HCT116 (cell line): ENCODE data around the gene KY. TPM values are rescaled to one million over a fixed set of nuclear protein-coding genes. Genes with fewer than 3 reads are reported as not detected.

Experiments
- ATAC-seq: fragments of 200-7000 bp; cut with Tn5 transposase; 2 replicates; pipeline ENCODE4 v1.9.1; 2020; ENCODE audit warnings: mild to moderate bottlenecking, moderate library complexity
- BruUV-seq: library from RNA; stranded (reverse); fragments of 400-500 nt; replicated peaks from 2 replicates; lab custom pipeline; 2021; lab: Mats Ljungman, UMichigan
- CTCF ChIA-PET: fragments of 300-600 bp; sonication (Branson Sonifier 250); formaldehyde crosslinking; loops from one replicate; lab custom pipeline; 2021; ENCODE audit warnings: antibody characterized with exemption; lab: Charles Lee
- POLR2A ChIA-PET: fragments of 300-600, 350-600 bp; sonication (Branson Sonifier 250); formaldehyde crosslinking; loops from one replicate; lab custom pipeline; 2021; ENCODE audit warnings: antibody characterized with exemption; lab: Charles Lee
- RAD21 ChIA-PET, 2 experiments: fragments of 300-600 bp; sonication (Branson Sonifier 250); formaldehyde crosslinking; loops; one replicate each; lab custom pipeline; 2023; ENCODE audit warnings: low total read pairs in 2 of 2; ENCODE audit not compliant: uncharacterized antibody in 2 of 2, unreplicated experiment in 2 of 2, low non-redundant PET in 1 of 2; lab: Charles Lee
- DNase-seq: peaks from one replicate; pipeline ENCODE4 v3.0.0-alpha.2; 2010; ENCODE audit warnings: low read depth, low spot score
- H2AFZ ChIP-seq: fragments of 200-600 bp; shearing (Covaris generic), sonication (generic); 2 replicates; pipeline ENCODE4 v1.6.1; 2017; ENCODE audit warnings: low read depth, mixed run types, mixed read lengths, antibody characterized with exemption, low read length; ENCODE audit not compliant: poor library complexity, severe bottlenecking
- H3K27ac ChIP-seq: 2 replicates; pipeline ENCODE4 v1.5.1; 2012; ENCODE audit warnings: low read depth, low read length
- H3K27me3 ChIP-seq: fragments of 200-600 bp; sonication (generic); 2 replicates; pipeline ENCODE4 v1.6.1; 2016; ENCODE audit warnings: mixed run types, low read length, mixed read lengths; ENCODE audit not compliant: insufficient read depth
- H3K36me3 ChIP-seq, 2 experiments: fragments of 200-500 bp in 1 of 2; fragments of 200-600 bp in 1 of 2; sonication (Bioruptor generic) in 1 of 2; sonication (generic) in 1 of 2; 2 replicates each; pipeline versions ENCODE4 v1.5.1 to v1.6.1; 2014 to 2016; ENCODE audit warnings: low read length in 2 of 2, inconsistent platforms in 1 of 2, mixed read lengths in 1 of 2, mixed run types in 1 of 2; ENCODE audit not compliant: insufficient read depth in 2 of 2, control insufficient read depth in 1 of 2
- H3K4me1 ChIP-seq, 2 experiments: fragments of 200-600 bp in 1 of 2; sonication (generic) in 1 of 2; 2 replicates each; pipeline versions ENCODE4 v1.5.1 to v1.6.1; 2012 to 2017; ENCODE audit warnings: low read length in 2 of 2, inconsistent platforms in 1 of 2, mild to moderate bottlenecking in 1 of 2, mixed read lengths in 1 of 2, mixed run types in 1 of 2, moderate library complexity in 1 of 2; ENCODE audit not compliant: insufficient read depth in 2 of 2, control insufficient read depth in 1 of 2
- H3K4me2 ChIP-seq: fragments of 200-600 bp; sonication (generic); 2 replicates; pipeline ENCODE4 v1.6.1; 2017; ENCODE audit warnings: mixed run types, low read length, mixed read lengths
- H3K4me3 ChIP-seq, 2 experiments: fragments of 200-600 bp in 1 of 2; sonication (generic) in 1 of 2; replicated peaks in 1 of 2; 2 replicates each; pipeline ENCODE4 v1.5.1; 2011 to 2016; ENCODE audit warnings: low read length in 2 of 2, control low read depth in 1 of 2, low read depth in 1 of 2, mild to moderate bottlenecking in 1 of 2, mixed read lengths in 1 of 2, mixed run types in 1 of 2
- H3K79me2 ChIP-seq: fragments of 200-600 bp; sonication (generic); 2 replicates; pipeline ENCODE4 v1.6.1; 2017; ENCODE audit warnings: mild to moderate bottlenecking, mixed run types, low read length, moderate library complexity, mixed read lengths; ENCODE audit not compliant: insufficient read depth
- H3K9ac ChIP-seq: fragments of 200-600 bp; sonication (generic); 2 replicates; pipeline ENCODE4 v1.6.1; 2016; ENCODE audit warnings: low read length, mixed read lengths
- H3K9me2 ChIP-seq: fragments of 200-600 bp; sonication (generic), shearing (Covaris generic); 2 replicates; pipeline ENCODE4 v1.6.1; 2017; ENCODE audit warnings: mixed run types, mild to moderate bottlenecking, moderate library complexity; ENCODE audit not compliant: insufficient read depth
- H3K9me3 ChIP-seq, 2 experiments: fragments of 200-500 bp in 1 of 2; fragments of 200-600 bp in 1 of 2; sonication (Bioruptor generic) in 1 of 2; sonication (generic) in 1 of 2; 2 replicates each; pipeline ENCODE4 v1.6.1; 2014 to 2017; ENCODE audit warnings: low read length in 2 of 2, mixed read lengths in 2 of 2, inconsistent platforms in 1 of 2, low read depth in 1 of 2, mild to moderate bottlenecking in 1 of 2, mixed run types in 1 of 2, moderate library complexity in 1 of 2; ENCODE audit not compliant: control insufficient read depth in 1 of 2, insufficient read depth in 1 of 2
- H4K20me1 ChIP-seq: fragments of 200-600 bp; sonication (generic), shearing (Covaris generic); 2 replicates; pipeline ENCODE4 v1.6.1; 2017; ENCODE audit warnings: mixed run types, mild to moderate bottlenecking, moderate library complexity; ENCODE audit not compliant: insufficient read depth
- CBX3 ChIP-seq: IDR thresholded peaks from 2 replicates; pipeline ENCODE4 v1.6.1; 2012; ENCODE audit warnings: low read depth
- CEBPB ChIP-seq: IDR thresholded peaks from 2 replicates; pipeline ENCODE4 v1.6.1; 2012; ENCODE audit warnings: low read depth
- CTCF ChIP-seq, 3 experiments: fragments of 200-600 bp in 1 of 3; sonication (generic) in 1 of 3; IDR thresholded peaks in 2 of 3; conservative IDR thresholded peaks in 1 of 3; 2 replicates each; pipeline ENCODE4 v1.5.1; 2012 to 2017; ENCODE audit warnings: low read depth in 2 of 3, low read length in 2 of 3, antibody characterized with exemption in 1 of 3, borderline replicate concordance in 1 of 3, control low read depth in 1 of 3, mild to moderate bottlenecking in 1 of 3, mixed read lengths in 1 of 3, mixed run types in 1 of 3, moderate library complexity in 1 of 3; ENCODE audit not compliant: insufficient read depth in 1 of 3
- EGR1 ChIP-seq: IDR thresholded peaks from 2 replicates; pipeline ENCODE4 v1.6.1; 2012; ENCODE audit warnings: low read depth
- FOSL1 ChIP-seq: IDR thresholded peaks from 2 replicates; pipeline ENCODE4 v1.6.1; 2012; ENCODE audit warnings: low read depth
- JUND ChIP-seq: IDR thresholded peaks from 2 replicates; pipeline ENCODE4 v1.6.1; 2012
- POLR2AphosphoS5 ChIP-seq: IDR thresholded peaks from 2 replicates; pipeline ENCODE4 v1.6.1; 2011; ENCODE audit warnings: mild to moderate bottlenecking, low read depth, low read length, moderate library complexity
- RAD21 ChIP-seq: IDR thresholded peaks from 2 replicates; pipeline ENCODE4 v1.6.1; 2012; ENCODE audit warnings: low read depth, mild to moderate bottlenecking
- SP1 ChIP-seq: IDR thresholded peaks from 2 replicates; pipeline ENCODE4 v1.6.1; 2012; ENCODE audit warnings: low read depth
- SRF ChIP-seq: IDR thresholded peaks from 2 replicates; pipeline ENCODE4 v1.6.1; 2012; ENCODE audit warnings: low read depth
- YY1 ChIP-seq: IDR thresholded peaks from 2 replicates; pipeline ENCODE4 v1.6.1; 2011; ENCODE audit warnings: low read length, low read depth, moderate library complexity, mild to moderate bottlenecking; ENCODE audit not compliant: insufficient replicate concordance; ENCODE audit errors: extremely low read depth
- ZFX ChIP-seq: fragments of 450-650 bp; IDR thresholded peaks from 2 replicates; pipeline ENCODE4 v1.6.1; 2017
- intact Hi-C: fragments of 100-400 bp; cut with micrococcal nuclease; formaldehyde crosslinking; loops from 2 replicates; pipeline ENCODE4 v1.10.0; 2022
- total RNA-seq: library from RNA; stranded (reverse); gene quantifications from one replicate; pipeline ENCODE4 v1.2.1, GENCODE V29; 2021; ENCODE audit not compliant: unreplicated experiment
- TF ChIP-seq, protein P1 (sequence below): IDR thresholded peaks from 2 replicates; pipeline ENCODE4 v1.6.1; 2012; ENCODE audit warnings: low read depth
- TF ChIP-seq, protein P2 (sequence below): IDR thresholded peaks from 2 replicates; pipeline ENCODE4 v1.6.1; 2012

The KY gene
- total RNA-seq, 1 experiment from 2014 or later = not detected

GRCh38 chr3:134667956-134668355 lies 17.1 kb upstream of the KY start (continued):
- TF ChIP-seq, protein P1, sequence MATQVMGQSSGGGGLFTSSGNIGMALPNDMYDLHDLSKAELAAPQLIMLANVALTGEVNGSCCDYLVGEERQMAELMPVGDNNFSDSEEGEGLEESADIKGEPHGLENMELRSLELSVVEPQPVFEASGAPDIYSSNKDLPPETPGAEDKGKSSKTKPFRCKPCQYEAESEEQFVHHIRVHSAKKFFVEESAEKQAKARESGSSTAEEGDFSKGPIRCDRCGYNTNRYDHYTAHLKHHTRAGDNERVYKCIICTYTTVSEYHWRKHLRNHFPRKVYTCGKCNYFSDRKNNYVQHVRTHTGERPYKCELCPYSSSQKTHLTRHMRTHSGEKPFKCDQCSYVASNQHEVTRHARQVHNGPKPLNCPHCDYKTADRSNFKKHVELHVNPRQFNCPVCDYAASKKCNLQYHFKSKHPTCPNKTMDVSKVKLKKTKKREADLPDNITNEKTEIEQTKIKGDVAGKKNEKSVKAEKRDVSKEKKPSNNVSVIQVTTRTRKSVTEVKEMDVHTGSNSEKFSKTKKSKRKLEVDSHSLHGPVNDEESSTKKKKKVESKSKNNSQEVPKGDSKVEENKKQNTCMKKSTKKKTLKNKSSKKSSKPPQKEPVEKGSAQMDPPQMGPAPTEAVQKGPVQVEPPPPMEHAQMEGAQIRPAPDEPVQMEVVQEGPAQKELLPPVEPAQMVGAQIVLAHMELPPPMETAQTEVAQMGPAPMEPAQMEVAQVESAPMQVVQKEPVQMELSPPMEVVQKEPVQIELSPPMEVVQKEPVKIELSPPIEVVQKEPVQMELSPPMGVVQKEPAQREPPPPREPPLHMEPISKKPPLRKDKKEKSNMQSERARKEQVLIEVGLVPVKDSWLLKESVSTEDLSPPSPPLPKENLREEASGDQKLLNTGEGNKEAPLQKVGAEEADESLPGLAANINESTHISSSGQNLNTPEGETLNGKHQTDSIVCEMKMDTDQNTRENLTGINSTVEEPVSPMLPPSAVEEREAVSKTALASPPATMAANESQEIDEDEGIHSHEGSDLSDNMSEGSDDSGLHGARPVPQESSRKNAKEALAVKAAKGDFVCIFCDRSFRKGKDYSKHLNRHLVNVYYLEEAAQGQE = no peak
- TF ChIP-seq, protein P2, sequence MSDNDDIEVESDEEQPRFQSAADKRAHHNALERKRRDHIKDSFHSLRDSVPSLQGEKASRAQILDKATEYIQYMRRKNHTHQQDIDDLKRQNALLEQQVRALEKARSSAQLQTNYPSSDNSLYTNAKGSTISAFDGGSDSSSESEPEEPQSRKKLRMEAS = no peak
- TF ChIP-seq SP1 (no peak), FOSL1 (no peak)

GRCh38 chr3:134667406-134667805 lies 16.6 kb upstream of the KY start:
- H3K27me3 ChIP-seq = no peaks in the 10 kb centered on the region; the same call in 1 of the 2 replicates
- TF ChIP-seq CTCF (IDR thresholded peaks at IDR 0.05 in 2 of 3, conservative IDR thresholded peaks at IDR 0.05 in 1 of 3; ENCODE audit: borderline replicate concordance in 1 of 3, insufficient read depth in 1 of 3, low read depth in 2 of 3, low read length in 2 of 3) = no peak
- TF ChIP-seq SRF = no peak
- no peak for TF ChIP-seq POLR2AphosphoS5
- no peak for TF ChIP-seq CEBPB
- TF ChIP-seq EGR1 = no peak
- TF ChIP-seq FOSL1 = no peak
- TF ChIP-seq RAD21 = no peak
- no peak for TF ChIP-seq ZFX
- no peak for TF ChIP-seq CBX3
- TF ChIP-seq YY1 = no peak
- TF ChIP-seq JUND = no peak
- TF ChIP-seq, all 23 proteins: peak for 0
- Histone ChIP-seq H3K4me2 (no peak overlapping the region), H3K36me3 (no peaks in the 10 kb centered on the region), H3K4me3 (no peak overlapping the region), H3K9ac (no peak overlapping the region), H3K79me2 (no peaks in the 10 kb centered on the region), H3K9me3 (no peaks in the 10 kb centered on the region), H4K20me1 (no peaks in the 10 kb centered on the region), H3K27ac (no peak overlapping the region), H3K4me1 (peaks cover 0 to 13% of the 10 kb centered on the region in 2 experiments; a peak in 2 of 4 replicates), H2AFZ (no peak overlapping the region), H3K9me2 (no peaks in the 10 kb centered on the region)
- CTCF ChIA-PET = no interaction called here
- intact Hi-C loops = no loop called here
- no peak for ATAC-seq
- RAD21 ChIA-PET = no interaction called here
- no peak for DNase-seq
- no TSS peak for BruUV-seq
- POLR2A ChIA-PET = no interaction called here
